ENCODE results near the gene S100A3.

- TF ChIP-seq CTCF (IDR thresholded peaks at IDR 0.05; ENCODE audit: borderline replicate concordance, extremely low read depth, low read length, poor library complexity, severe bottlenecking) (no peak), EZH2 (IDR thresholded peaks at IDR 0.05; ENCODE audit: borderline replicate concordance, low read depth, low read length, severe bottlenecking) (no peak)
Measured at GRCh38 chr1:153534226-153534924, 14.7 kb downstream of the S100A3 start.

Measured in DND-41 (cell line).